Sigmoid colon (tissue), 7 donors: ENCODE measurements around the gene ZBTB21. TPM values are rescaled to one million over a fixed set of nuclear protein-coding genes. Genes with fewer than 3 reads are reported as not detected.

Source experiments
- DNase-seq: peaks from one replicate; pipeline ENCODE4 v3.0.0-alpha.2; 2019
- H3K27ac ChIP-seq, 4 donors: fragments of 200-600 bp; sonication (generic); one replicate each; pipeline ENCODE4 v1.5.1; 2016 to 2019; ENCODE audit warnings: mild to moderate bottlenecking in 1 of 4
- H3K27me3 ChIP-seq, 3 donors: fragments of 200-600 bp; sonication (generic); one replicate each; pipeline ENCODE4 v1.5.1; 2019; ENCODE audit warnings: mild to moderate bottlenecking in 1 of 3
- H3K36me3 ChIP-seq, 4 donors: fragments of 200-600 bp; sonication (generic); one replicate each; pipeline ENCODE4 v1.5.1; 2016 to 2019
- H3K4me1 ChIP-seq, 4 donors: fragments of 200-600 bp; sonication (generic); one replicate each; pipeline ENCODE4 v1.5.1; 2017 to 2019
- H3K4me3 ChIP-seq, 4 donors: fragments of 200-600 bp; sonication (generic); one replicate each; pipeline ENCODE4 v1.5.1; 2017 to 2019; ENCODE audit warnings: mild to moderate bottlenecking in 2 of 4, moderate library complexity in 1 of 4
- H3K9me3 ChIP-seq, 4 donors: fragments of 200-600 bp in 3 of 4; sonication (generic) in 3 of 4; one replicate each; pipeline versions ENCODE4 v1.5.1 to v1.6.1; 2013 to 2019
- EP300 ChIP-seq, 4 donors: sonication (generic); formaldehyde crosslinking; IDR thresholded peaks; one replicate each; pipeline ENCODE4 v1.6.1; 2017; ENCODE audit warnings: antibody characterized with exemption in 4 of 4
- POLR2A ChIP-seq, 2 donors: fragments of 450-650 bp; IDR thresholded peaks; one replicate each; pipeline ENCODE4 v1.6.1; 2016; ENCODE audit warnings: antibody characterized with exemption in 2 of 2, mild to moderate bottlenecking in 2 of 2, moderate library complexity in 2 of 2
- POLR2AphosphoS5 ChIP-seq, 4 donors: sonication (generic); formaldehyde crosslinking; IDR thresholded peaks; one replicate each; pipeline ENCODE4 v1.6.1; 2017; ENCODE audit warnings: antibody characterized with exemption in 4 of 4
- WGBS, 2 donors: extraction: QIAGEN DNeasy Blood & Tissue Kit; methylation state at CpG; one replicate each; pipeline ENCODE4 v1.1.7; 2013; 5-methylcytosine and 5-hydroxymethylcytosine counted together
- intact Hi-C: fragments of 100-400 bp; cut with DNase I; formaldehyde crosslinking; loops from one replicate; pipeline ENCODE4 v1.15.1; 2023
- polyA plus RNA-seq, 3 donors: library from polyadenylated mRNA; stranded (reverse); fragments of 200-250 nt; gene quantifications; one replicate each; pipeline ENCODE4 v1.2.3, GENCODE V29; 2013
- total RNA-seq, 4 donors: library from RNA; depleted of rRNA; stranded (reverse); fragments of >200 nt; gene quantifications; one replicate each; pipeline ENCODE4 v1.1.0, GENCODE V29; 2016
- TF ChIP-seq, protein P1 (sequence below), 4 experiments: fragments of 450-650 bp in 3 of 4; fragments of 200-600 bp in 1 of 4; IDR thresholded peaks; one replicate each; pipeline ENCODE4 v1.5.1; 2016 to 2019; ENCODE audit warnings: antibody characterized with exemption in 4 of 4, mild to moderate bottlenecking in 3 of 4, moderate library complexity in 2 of 4
- donor health status: healthy with polysubstance abuse.
- donor health status: Bipolar disorder and iron deficiency.
- donor health status: healthy.

ZBTB21 gene
- total and polyA plus RNA-seq, 7 donors, result 1.8 to 14.7 (median 6.9) TPM

GRCh38 chr21:42022906-42023305 lies 12.7 kb upstream of the ZBTB21 start:
- intact Hi-C loops, result no loop called here
- Histone ChIP-seq H3K4me3 (no peak overlapping the region), H3K9me3 (no peaks in the 10 kb centered on the region), H3K27ac (no peak overlapping the region), H3K4me1 (no peaks in the 10 kb centered on the region), H3K27me3 (no peaks in the 10 kb centered on the region), H3K36me3 (no peaks in the 10 kb centered on the region)
- WGBS, 2 donors, result 95 to 96% methylated on average over 11 of the region's 11 CpGs
- TF ChIP-seq POLR2A (IDR thresholded peaks at IDR 0.05), result no peak
- TF ChIP-seq POLR2AphosphoS5 (IDR thresholded peaks at IDR 0.05), result no peak
- no peak for TF ChIP-seq EP300 (IDR thresholded peaks at IDR 0.05)
- DNase-seq, result peak; percentile 33

DNA sequence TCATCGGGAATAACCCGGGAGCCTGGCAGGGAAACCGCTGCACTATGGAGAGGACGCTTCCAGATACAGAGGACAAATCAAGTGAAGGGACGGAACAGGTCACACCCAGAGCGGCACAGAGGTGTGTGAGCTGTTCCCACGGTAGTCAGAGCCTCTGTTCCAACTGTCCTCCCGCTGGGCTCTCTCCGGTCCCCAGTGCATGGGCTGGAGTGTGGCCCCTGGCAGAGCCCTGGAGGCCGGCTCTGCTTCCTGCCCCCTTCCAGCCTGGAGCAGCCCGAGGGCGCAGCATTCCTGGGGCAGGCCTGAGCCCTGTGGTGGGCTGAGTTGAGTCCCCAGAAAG lies 11.9 kb upstream of the ZBTB21 start:
- Histone ChIP-seq H3K4me3 (no peak overlapping the region), H3K4me1 (no peaks in the 10 kb centered on the region), H3K36me3 (no peaks in the 10 kb centered on the region), H3K27me3 (no peaks in the 10 kb centered on the region), H3K9me3 (no peaks in the 10 kb centered on the region), H3K27ac (no peak overlapping the region)
- intact Hi-C loops, result no loop called here
- no peak for TF ChIP-seq POLR2A (IDR thresholded peaks at IDR 0.05)
- TF ChIP-seq EP300 (IDR thresholded peaks at IDR 0.05), result no peak
- TF ChIP-seq, protein P1, sequence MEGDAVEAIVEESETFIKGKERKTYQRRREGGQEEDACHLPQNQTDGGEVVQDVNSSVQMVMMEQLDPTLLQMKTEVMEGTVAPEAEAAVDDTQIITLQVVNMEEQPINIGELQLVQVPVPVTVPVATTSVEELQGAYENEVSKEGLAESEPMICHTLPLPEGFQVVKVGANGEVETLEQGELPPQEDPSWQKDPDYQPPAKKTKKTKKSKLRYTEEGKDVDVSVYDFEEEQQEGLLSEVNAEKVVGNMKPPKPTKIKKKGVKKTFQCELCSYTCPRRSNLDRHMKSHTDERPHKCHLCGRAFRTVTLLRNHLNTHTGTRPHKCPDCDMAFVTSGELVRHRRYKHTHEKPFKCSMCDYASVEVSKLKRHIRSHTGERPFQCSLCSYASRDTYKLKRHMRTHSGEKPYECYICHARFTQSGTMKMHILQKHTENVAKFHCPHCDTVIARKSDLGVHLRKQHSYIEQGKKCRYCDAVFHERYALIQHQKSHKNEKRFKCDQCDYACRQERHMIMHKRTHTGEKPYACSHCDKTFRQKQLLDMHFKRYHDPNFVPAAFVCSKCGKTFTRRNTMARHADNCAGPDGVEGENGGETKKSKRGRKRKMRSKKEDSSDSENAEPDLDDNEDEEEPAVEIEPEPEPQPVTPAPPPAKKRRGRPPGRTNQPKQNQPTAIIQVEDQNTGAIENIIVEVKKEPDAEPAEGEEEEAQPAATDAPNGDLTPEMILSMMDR (IDR thresholded peaks at IDR 0.05), result no peak
- WGBS, 2 donors, result 51 to 78% methylated on average over 12 of the region's 12 CpGs
- peak; percentile 40 for DNase-seq

- peak; percentile 44 for DNase-seq
- Histone ChIP-seq H3K9me3 (no peaks in the 10 kb centered on the region), H3K4me3 (no peak overlapping the region), H3K27me3 (no peaks in the 10 kb centered on the region), H3K4me1 (no peaks in the 10 kb centered on the region), H3K36me3 (no peaks in the 10 kb centered on the region), H3K27ac (no peak overlapping the region)
- WGBS, 2 donors, result 57 to 80% methylated on average over 20 of the region's 20 CpGs
- TF ChIP-seq EP300 (IDR thresholded peaks at IDR 0.05) (no peak), POLR2A (IDR thresholded peaks at IDR 0.05) (no peak), POLR2AphosphoS5 (IDR thresholded peaks at IDR 0.05) (no peak)
- TF ChIP-seq, protein P1 (IDR thresholded peaks at IDR 0.05), result no peak
- intact Hi-C loops, result no loop called here
These were observed 11.4 kb upstream of the ZBTB21 start for GRCh38 chr21:42021371-42022090.

DNA sequence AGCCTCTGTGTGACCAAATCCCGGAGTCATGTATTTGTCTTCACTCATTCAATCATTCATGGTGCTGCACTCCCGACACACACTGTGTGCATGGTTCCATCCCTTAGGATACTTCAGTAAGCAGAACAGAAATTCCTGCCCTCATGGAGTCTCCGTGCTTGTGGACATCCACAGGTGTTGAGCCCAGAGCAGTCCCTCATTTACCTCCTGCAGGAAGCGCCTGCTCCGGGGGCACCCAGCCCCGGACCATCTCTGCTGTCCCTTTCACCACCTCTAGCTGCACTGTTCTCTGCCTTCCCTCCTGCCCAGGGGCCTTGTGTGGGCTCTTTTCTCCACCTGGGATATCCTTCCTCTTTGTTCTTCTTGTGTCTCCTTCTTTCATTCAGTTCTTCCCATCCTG lies 9.5 kb upstream of the ZBTB21 start:
- Histone ChIP-seq H3K36me3 (no peaks in the 10 kb centered on the region), H3K4me1 (no peaks in the 10 kb centered on the region), H3K9me3 (no peaks in the 10 kb centered on the region), H3K4me3 (no peak overlapping the region), H3K27me3 (no peaks in the 10 kb centered on the region), H3K27ac (no peak overlapping the region)
- intact Hi-C loops, result loop anchor here (10.0 kb wide), 1 partner anchor 205 kb away; no protein-coding TSS in a partner anchor
- TF ChIP-seq POLR2AphosphoS5 (IDR thresholded peaks at IDR 0.05) (no peak), POLR2A (IDR thresholded peaks at IDR 0.05) (no peak), EP300 (IDR thresholded peaks at IDR 0.05) (no peak)
- TF ChIP-seq, protein P1 (IDR thresholded peaks at IDR 0.05), result no peak
- peak; percentile 18 for DNase-seq
- 86 to 94% methylated on average over 6 of the region's 6 CpGs for whole genome bisulfite sequencing, 2 donors

GRCh38 chr21:42019101-42019605 lies 9.0 kb upstream of the ZBTB21 start:
- no peaks in the 10 kb centered on the region for H3K36me3 ChIP-seq
- no peaks in the 10 kb centered on the region for H3K27me3 ChIP-seq
- 84 to 92% methylated on average over 11 of the region's 11 CpGs for WGBS, 2 donors
- no peaks in the 10 kb centered on the region for H3K4me1 ChIP-seq
- no peak overlapping the region for H3K4me3 ChIP-seq
- no peak overlapping the region for H3K27ac ChIP-seq
- intact Hi-C loops, result loop anchor here (10.0 kb wide), 1 partner anchor 206 kb away; no protein-coding TSS in a partner anchor
- TF ChIP-seq EP300 (IDR thresholded peaks at IDR 0.05) (no peak), POLR2AphosphoS5 (IDR thresholded peaks at IDR 0.05) (no peak), POLR2A (IDR thresholded peaks at IDR 0.05) (no peak)
- TF ChIP-seq, protein P1 (IDR thresholded peaks at IDR 0.05), result no peak
- DNase-seq, result peak; percentile 41
- H3K9me3 ChIP-seq, result no peaks in the 10 kb centered on the region
